ENCODE results near the gene RPH3AL. TPM values are rescaled to one million over a fixed set of nuclear protein-coding genes. Genes with fewer than 3 reads are reported as not detected.

RPH3AL gene
- total and polyA plus RNA-seq, 2 of the 8 experiments (the other 6 are each of a cell fraction or from before 2014, with no cell fraction given), result 5.6 to 5.8 TPM

DNA sequence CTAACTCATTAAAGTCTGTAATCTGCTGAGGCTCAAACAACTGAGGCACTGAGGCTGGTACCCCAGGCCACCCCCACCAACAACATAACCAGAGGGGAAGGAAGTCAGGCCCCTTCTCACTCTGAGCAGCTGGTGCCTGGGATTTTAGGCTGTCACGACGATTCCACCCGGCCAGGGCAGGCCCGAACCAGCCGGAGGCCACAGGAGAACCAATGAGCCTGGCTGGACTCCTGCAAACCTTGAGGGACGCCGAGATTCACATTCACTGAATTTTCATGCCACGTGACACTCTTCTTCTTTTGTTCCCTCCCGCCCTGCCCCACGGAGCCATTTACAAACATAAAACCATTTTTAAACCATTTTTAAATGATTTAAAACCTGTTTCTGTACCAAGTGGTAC lies 48.1 kb downstream of the RPH3AL start:
- H2AFZ ChIP-seq (ENCODE audit: low read length), result peak overlapping the region; percentile 97
- FAIRE-seq (peak; percentile 19), DNase-seq (ENCODE audit: low read depth in 1 of 2, low spot score in 2 of 2) (peak in 1 of 2 experiments; percentile 65)
- H4K20me1 ChIP-seq (replicated peaks in 1 of 2; ENCODE audit: control insufficient read depth in 1 of 2, insufficient read depth in 2 of 2, low read length in 2 of 2), result no peaks in the 10 kb centered on the region
- 0 out of 2 replicates have a peak overlapping the region, but pooled peaks have one; percentile 92 for H2BK15ac ChIP-seq (ENCODE audit: low read length)
- H3K18ac ChIP-seq (ENCODE audit: extremely low read depth, low read length), result peak overlapping the region; percentile 85; the same call in 1 of the 2 replicates
- ChIA-PET CTCF (ENCODE audit: partially characterized antibody) (interaction anchor here (1.5 kb wide), 1 partner anchor 39 kb away, joined by 3 read pairs; no protein-coding TSS in a partner anchor), POLR2A (ENCODE audit: partially characterized antibody) (interaction anchor here (0.9 to 3.1 kb wide), 3 partner anchors 11 to 56 kb away, joined by 3 to 10 read pairs (median 4); no protein-coding TSS in a partner anchor)
- H2BK12ac ChIP-seq (ENCODE audit: low read depth, low read length), result 0 out of 2 replicates have a peak overlapping the region, but pooled peaks have one; percentile 6
- 4% methylated on average over 9 of the region's 10 CpGs; no CpG with 5 or more reads in 1 of the 2 experiments for WGBS, 2 experiments (ENCODE audit: extremely low coverage in 1 of 2, insufficient coverage in 1 of 2, insufficient read length in 1 of 2, insufficient replicate concordance in 2 of 2, low coverage in 1 of 2, low lambda C conversion rate in 2 of 2, missing lambda C conversion rate in 1 of 2)
- H3K36me3 ChIP-seq (ENCODE audit: control insufficient read depth in 2 of 4, insufficient read depth in 4 of 4, low read length in 3 of 4), result no peaks in the 10 kb centered on the region
- peak overlapping the region; percentile 4 to 54 (median 10); a peak in 5 of 8 replicates for H3K4me3 ChIP-seq (ENCODE audit: extremely low read depth in 1 of 4, insufficient read depth in 2 of 4, low read depth in 3 of 4, low read length in 4 of 4)
- H3K4me1 ChIP-seq (replicated peaks in 1 of 4; ENCODE audit: control insufficient read depth in 3 of 4, insufficient read depth in 4 of 4, low read length in 3 of 4), result peaks cover 0 to 10% (median 8%) of the 10 kb centered on the region in 4 experiments; a peak in 6 of 7 replicates
- H3K4ac ChIP-seq (replicated peaks; ENCODE audit: insufficient read length, low read depth, low read length), result peak overlapping the region; percentile 83
- peak overlapping the region; percentile 14 for H3K56ac ChIP-seq (replicated peaks; ENCODE audit: insufficient read length, low read depth, low read length)
- no peaks in the 10 kb centered on the region for H3K79me1 ChIP-seq (ENCODE audit: low read depth, low read length)
- H2BK120ac ChIP-seq (replicated peaks; ENCODE audit: low read depth, low read length), result peak overlapping the region; percentile 81
- H4K5ac ChIP-seq (ENCODE audit: insufficient read length, low read depth, low read length), result no peak overlapping the region
- H2BK5ac ChIP-seq (ENCODE audit: low read depth, low read length), result no peak overlapping the region
- peak overlapping the region; percentile 94; the same call in 1 of the 2 replicates for H4K8ac ChIP-seq (ENCODE audit: extremely low read depth, insufficient read depth, low read length)
- no peaks in the 10 kb centered on the region for H3K79me2 ChIP-seq (ENCODE audit: control insufficient read depth in 1 of 2, insufficient read depth in 2 of 2, low read length in 2 of 2)
- peak overlapping the region; percentile 59 to 66 for H3K4me2 ChIP-seq (ENCODE audit: insufficient read depth in 1 of 2, low read depth in 2 of 2, low read length in 2 of 2)
- no peak overlapping the region for H3K23ac ChIP-seq (ENCODE audit: insufficient read length)
- no peak overlapping the region for H2AK5ac ChIP-seq (ENCODE audit: low read depth, low read length)
- H3K27me3 ChIP-seq (replicated peaks in 1 of 4; ENCODE audit: control insufficient read depth in 3 of 4, extremely low read depth in 1 of 4, insufficient read depth in 3 of 4, low read length in 3 of 4), result peaks cover 0 to 1% (median 0%) of the 10 kb centered on the region in 4 experiments; a peak in 1 of 7 replicates
- no peaks in the 10 kb centered on the region; the same call in 1 of the 2 replicates for H3K23me2 ChIP-seq (ENCODE audit: low read depth, low read length)
- peak overlapping the region; percentile 32 for H4K91ac ChIP-seq (replicated peaks; ENCODE audit: insufficient read length, low read length)
- H3K27ac ChIP-seq (ENCODE audit: low read depth, low read length), result peak overlapping the region; percentile 40; the same call in 1 of the 2 replicates
- no peak overlapping the region for H3K14ac ChIP-seq (ENCODE audit: insufficient read length)
- H3K9ac ChIP-seq (replicated peaks in 1 of 4; ENCODE audit: extremely low read depth in 1 of 4, low read depth in 3 of 4, low read length in 3 of 4), result peak overlapping the region in 2 of 4 experiments; percentile 1 to 36; a peak in 2 of 7 replicates
- no peaks in the 10 kb centered on the region for H3K9me3 ChIP-seq (ENCODE audit: insufficient read depth in 2 of 2, low read depth in 1 of 2, low read length in 1 of 2)
- H2BK20ac ChIP-seq (ENCODE audit: low read length), result no peak overlapping the region
- TF ChIP-seq EP300 (IDR thresholded peaks at IDR 0.05; ENCODE audit: borderline replicate concordance in 1 of 2, low read depth in 2 of 2, low read length in 2 of 2) (no peak), TAF1 (IDR thresholded peaks at IDR 0.05; ENCODE audit: low read depth, low read length) (peak; percentile 39; the same call in 1 of the 2 replicates), E2F6 (IDR thresholded peaks at IDR 0.05) (peak; percentile 58; the same call in 1 of the 2 replicates), RXRA (IDR thresholded peaks at IDR 0.05; ENCODE audit: insufficient read depth, low read depth, low read length) (no peak), SRF (IDR thresholded peaks at IDR 0.05; ENCODE audit: low read depth, low read length) (no peak), HDAC2 (IDR thresholded peaks at IDR 0.05; ENCODE audit: borderline replicate concordance in 1 of 2, low read depth in 2 of 2, low read length in 2 of 2) (no peak), TEAD4 (IDR thresholded peaks at IDR 0.05; ENCODE audit: low read depth, low read length) (no peak)
- TF ChIP-seq, protein P1, sequence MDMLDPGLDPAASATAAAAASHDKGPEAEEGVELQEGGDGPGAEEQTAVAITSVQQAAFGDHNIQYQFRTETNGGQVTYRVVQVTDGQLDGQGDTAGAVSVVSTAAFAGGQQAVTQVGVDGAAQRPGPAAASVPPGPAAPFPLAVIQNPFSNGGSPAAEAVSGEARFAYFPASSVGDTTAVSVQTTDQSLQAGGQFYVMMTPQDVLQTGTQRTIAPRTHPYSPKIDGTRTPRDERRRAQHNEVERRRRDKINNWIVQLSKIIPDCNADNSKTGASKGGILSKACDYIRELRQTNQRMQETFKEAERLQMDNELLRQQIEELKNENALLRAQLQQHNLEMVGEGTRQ (IDR thresholded peaks at IDR 0.05; ENCODE audit: low read length), result peak; percentile 32; the same call in 1 of the 2 replicates

Data from H1 (cell line).